ENCODE data around the gene WNT3.

DNA sequence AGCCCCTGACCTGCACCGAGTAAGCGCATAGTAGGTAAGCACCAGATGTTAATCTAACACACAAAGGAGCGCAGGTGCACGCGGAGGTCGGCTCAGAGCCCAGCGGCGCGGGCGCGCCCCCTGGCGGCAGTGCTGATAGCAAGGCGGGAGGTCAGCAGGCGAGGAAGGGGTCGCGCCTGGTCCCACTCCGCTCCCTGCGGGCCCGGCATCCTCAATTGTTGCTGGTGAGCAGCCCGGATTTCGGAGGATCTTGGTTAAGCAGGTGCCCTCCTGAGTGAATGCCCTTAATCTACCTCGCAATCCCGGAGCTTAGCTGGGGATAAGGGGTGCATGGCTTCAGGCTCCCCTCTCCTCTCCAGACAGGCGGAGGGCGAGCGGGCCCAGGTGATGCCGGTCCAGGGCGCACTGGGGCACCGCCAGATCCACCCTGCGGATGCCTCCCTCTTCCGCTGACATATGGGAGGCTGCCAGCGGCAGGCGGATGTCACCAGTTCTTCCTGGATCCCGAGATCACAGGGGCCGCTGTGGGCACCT lies 4.0 kb upstream of the WNT3 start:
- TF ChIP-seq POLR2A (IDR thresholded peaks at IDR 0.05): no peak
- TF ChIP-seq, protein P1, sequence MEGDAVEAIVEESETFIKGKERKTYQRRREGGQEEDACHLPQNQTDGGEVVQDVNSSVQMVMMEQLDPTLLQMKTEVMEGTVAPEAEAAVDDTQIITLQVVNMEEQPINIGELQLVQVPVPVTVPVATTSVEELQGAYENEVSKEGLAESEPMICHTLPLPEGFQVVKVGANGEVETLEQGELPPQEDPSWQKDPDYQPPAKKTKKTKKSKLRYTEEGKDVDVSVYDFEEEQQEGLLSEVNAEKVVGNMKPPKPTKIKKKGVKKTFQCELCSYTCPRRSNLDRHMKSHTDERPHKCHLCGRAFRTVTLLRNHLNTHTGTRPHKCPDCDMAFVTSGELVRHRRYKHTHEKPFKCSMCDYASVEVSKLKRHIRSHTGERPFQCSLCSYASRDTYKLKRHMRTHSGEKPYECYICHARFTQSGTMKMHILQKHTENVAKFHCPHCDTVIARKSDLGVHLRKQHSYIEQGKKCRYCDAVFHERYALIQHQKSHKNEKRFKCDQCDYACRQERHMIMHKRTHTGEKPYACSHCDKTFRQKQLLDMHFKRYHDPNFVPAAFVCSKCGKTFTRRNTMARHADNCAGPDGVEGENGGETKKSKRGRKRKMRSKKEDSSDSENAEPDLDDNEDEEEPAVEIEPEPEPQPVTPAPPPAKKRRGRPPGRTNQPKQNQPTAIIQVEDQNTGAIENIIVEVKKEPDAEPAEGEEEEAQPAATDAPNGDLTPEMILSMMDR (IDR thresholded peaks at IDR 0.05): peak; percentile 25 to 79 (median 48)

Measured in esophagus squamous epithelium (tissue), 4 donors.